ENCODE results near the gene SPTBN4.
"Not testable (repeated sequence)": the region's sequence is repeated elsewhere in the genome, so short reads cannot be mapped to it uniquely, and the experiment has no call there.

Gene SPTBN4

DNA sequence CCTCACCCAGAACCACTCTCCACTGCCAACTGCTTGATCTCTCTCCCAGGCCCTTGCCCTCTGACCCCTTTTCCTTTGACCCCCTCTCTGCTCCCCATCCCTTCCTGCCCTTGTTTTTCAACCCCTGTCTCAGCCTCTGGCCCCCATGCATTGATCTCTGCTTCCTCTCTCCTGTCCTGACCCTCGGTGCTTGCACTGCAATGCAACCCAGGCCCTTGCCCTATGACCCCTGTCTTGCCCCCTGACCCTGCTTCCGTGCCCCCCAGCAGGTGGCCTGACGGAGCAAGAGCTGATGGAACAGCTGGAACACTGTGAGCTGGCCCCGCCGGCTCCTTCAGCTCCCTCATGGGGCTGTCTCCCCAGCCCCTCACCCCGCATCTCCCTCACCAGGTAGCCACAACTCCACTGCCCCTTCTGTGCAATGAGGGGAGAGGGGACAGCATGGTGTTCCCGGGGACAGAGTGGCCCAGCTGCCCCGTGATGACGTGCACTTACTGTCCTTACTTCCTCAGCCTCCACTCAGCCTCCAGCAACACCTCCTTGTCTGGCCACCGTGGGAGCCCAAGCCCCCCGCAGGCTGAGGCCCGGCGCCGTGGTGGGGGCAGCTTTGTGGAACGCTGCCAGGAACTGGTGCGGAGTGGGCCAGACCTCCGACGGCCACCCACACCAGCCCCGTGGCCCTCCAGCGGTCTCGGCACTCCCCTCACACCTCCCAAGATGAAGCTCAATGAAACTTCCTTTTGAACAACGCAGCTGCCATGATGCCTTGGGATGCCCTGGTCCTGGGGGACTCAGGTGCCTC is 123.9 kb downstream of the SPTBN4 start:
- no peak for DNase-seq

- not testable (repeated sequence) for DNase-seq
These were observed 124.9 kb downstream of the SPTBN4 start for GRCh38 chr19:40591724-40592123.

- peak; percentile 46 for DNase-seq
These were observed 125.4 kb downstream of the SPTBN4 start for GRCh38 chr19:40592170-40592569.

DNA sequence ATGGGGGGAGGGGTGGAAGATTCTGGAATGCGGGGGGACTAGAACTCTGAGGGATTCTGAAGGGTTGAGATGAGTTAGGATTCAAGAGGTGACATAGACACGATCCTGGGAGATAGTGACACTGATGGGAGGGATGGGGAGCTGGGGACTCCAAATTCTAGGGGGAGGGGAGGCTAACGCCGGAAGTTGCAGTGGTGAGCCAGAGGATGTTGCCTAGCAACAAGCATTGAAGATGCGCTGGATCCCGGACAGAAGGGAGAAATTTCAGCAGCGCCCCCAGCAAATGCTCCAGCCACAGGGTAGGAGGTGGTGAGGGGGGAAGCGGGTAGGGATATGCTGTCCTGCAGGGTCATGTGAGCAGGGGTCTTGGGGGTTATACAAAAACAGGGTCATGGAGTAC is 127.5 kb downstream of the SPTBN4 start:
- peak; percentile 26 for DNase-seq

GRCh38 chr19:40594657-40595091 is 127.9 kb downstream of the SPTBN4 start:
- DNase-seq: peak; percentile 67

- peak; percentile 38 for DNase-seq
These were observed 130.0 kb downstream of the SPTBN4 start for GRCh38 chr19:40596608-40597328.

DNA sequence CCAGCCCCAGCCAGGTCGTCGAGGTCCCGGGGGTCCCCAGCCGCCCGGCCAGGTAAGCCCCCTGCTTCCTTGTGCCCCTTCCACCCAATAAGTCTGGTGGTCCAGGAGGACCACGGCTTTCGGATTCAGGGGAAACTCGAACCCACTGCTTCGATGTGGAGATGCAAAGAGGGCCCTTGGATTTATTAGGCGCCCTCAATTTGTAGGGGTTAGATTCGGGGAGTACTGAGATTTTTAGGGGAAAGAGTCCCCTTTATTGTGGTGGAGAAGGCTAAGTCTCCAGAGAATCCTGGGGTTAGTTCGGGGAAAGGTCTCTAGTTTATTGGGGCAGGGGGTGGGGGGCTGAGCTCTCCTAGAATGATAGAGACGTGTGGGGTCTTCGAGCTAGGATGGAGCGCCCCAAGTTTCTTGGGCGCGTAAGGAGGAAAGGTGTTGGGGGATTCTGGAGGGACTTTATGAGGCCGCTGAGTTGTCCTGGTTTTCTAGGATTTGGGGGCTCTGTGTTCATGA is 130.6 kb downstream of the SPTBN4 start:
- no peak for DNase-seq

- peak; percentile 90 for DNase-seq
These were observed 131.5 kb downstream of the SPTBN4 start for GRCh38 chr19:40598121-40598917.

DNA sequence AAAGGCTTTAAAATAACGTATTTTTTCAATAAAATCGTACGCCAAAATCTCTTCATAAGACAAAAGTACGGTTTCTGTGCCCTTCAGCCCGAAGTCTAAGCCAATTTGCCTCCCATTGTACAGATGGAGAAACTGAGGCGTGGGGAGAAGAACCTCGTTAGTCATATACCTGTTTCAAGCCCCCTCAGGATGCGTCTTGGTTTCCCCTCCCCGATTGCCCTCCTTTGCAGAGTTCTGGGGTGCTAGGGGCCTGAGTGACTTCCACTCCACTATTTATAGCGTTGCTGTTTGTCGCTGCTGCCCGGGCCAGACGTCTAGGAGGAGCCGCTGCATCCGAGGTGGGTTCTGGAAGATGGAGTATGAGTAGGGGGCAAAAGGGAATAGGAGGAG is 132.1 kb downstream of the SPTBN4 start:
- no peak for DNase-seq

DNA sequence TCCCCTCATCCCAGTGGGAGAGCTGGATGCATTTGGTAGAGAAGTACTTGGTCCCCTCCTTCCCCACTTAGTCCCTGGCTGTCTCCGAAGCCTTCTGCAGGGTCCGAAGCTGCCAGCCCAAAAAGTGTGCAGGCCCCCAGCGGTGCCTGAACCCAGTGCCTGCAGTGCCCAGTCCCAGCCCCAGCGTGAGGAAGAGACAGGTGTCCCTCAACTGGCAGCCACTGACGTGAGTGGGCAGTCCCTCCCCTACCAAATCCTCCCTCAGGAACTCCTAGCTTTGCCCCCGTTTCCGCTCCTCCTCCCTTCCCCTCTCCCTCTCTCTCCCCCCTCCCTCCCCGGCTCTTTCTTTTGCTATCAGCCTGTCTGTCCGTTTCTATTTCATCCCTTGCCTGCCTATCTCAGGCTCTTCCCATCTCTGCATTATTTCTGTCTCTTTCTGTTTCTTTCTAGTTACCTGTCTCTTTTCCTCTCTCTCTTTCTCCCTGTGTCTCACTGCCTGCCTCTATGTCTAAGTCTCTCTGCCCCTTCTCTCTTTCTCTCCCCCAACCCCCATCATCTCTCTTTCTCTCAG is 132.6 kb downstream of the SPTBN4 start:
- DNase-seq: no peak

GRCh38 chr19:40599902-40600569 is 133.2 kb downstream of the SPTBN4 start:
- DNase-seq: no peak

DNA sequence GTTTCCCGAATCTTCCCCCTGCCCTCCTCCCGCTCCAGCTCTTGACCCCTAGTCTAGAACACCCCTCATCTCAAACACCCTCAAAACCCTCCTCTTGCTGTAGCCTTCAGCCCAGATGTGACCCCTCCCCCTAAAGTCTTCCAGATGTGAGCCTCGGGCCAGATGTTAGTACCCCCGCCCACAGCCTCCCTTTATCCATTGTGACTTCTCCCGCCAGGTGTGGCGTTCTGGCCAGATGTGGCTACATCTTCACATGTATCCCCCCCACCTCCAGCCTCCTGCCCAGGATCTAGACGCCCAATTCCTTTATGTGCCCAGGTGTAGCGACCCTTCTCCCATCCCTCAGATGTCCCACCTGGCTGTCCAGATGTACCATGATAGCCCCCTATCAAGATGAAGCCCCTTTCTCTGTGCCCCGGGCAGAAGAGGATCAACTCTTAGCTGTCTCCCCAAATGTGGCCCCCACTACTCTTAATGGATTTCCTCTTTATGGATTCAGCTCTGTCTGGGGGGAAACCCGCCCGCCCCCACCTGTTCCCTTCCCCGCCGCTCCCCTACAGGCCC is 133.9 kb downstream of the SPTBN4 start:
- DNase-seq: no peak

- DNase-seq: no peak
These were observed 134.6 kb downstream of the SPTBN4 start, which contains the start of gene LTBP4 for GRCh38 chr19:40601134-40601974. TSS of gene LTBP4 (plus strand) at chr19:40601369. CDS start at chr19:40601388, 19 bp downstream.

GRCh38 chr19:40603071-40603388 is 136.2 kb downstream of the SPTBN4 start:
- no peak for DNase-seq

GRCh38 chr19:40603389-40604170 is 136.8 kb downstream of the SPTBN4 start:
- DNase-seq: peak; percentile 89

GRCh38 chr19:40604171-40604646 is 137.4 kb downstream of the SPTBN4 start:
- DNase-seq: no peak

- DNase-seq: no peak
These were observed 137.9 kb downstream of the SPTBN4 start for GRCh38 chr19:40604647-40605215.

DNA sequence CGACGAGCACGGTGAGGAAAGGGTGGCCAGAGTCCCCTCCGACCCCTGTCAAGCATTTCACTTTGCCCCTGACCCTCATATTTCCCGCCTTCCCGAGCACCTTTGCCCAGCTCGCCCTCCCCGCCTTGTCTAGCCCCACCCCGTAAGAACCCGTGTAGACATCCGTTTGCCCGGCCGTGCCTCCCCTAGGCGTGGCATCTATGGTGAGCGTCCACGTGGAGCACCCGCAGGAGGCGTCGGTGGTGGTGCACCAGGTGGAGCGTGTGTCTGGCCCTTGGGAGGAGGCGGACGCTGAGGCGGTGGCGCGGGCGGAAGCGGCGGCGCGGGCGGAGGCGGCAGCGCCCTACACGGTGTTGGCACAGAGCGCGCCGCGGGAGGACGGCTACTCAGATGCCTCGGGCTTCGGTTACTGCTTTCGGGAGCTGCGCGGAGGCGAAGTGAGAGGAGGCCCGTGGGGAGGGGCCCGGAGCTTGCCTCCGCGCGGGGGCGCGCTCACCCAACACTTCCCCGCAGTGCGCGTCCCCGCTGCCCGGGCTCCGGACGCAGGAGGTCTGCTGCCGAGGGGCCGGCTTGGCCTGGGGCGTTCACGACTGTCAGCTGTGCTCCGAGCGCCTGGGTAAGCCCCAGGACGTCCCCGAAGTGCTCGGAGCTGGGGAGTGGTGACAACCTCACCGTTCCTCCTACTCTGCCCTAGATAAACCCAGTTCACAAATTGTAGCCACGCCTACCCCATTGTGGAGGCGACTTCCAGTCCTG is 138.6 kb downstream of the SPTBN4 start:
- DNase-seq: peak; percentile 36
